ENCODE measurements around the gene ABRAXAS1. TPM values are rescaled to one million over a fixed set of nuclear protein-coding genes. Genes with fewer than 3 reads are reported as not detected.

ABRAXAS1 gene
- total RNA-seq, 4 donors from 2014 or later: 17.1 to 18.9 (median 17.7) TPM

DNA sequence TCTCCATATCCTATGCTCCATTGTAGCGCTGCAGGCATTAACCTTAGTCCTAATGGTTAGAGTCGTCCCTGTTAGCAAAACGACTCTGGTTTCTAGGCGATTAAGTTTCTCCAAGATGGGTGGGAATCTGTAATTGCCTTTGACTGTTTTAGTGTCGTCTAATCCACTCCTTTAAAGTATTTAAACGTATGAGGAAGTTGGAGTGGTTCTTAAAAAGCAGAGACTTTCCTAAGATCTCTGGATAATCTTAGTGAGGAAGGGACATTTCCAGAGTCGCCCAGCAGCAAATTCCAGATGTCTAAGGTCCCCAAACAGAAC, 28.8 kb downstream of the ABRAXAS1 start:
- no peak for TF ChIP-seq CTCF (IDR thresholded peaks at IDR 0.05; ENCODE audit: low read depth)

DNA sequence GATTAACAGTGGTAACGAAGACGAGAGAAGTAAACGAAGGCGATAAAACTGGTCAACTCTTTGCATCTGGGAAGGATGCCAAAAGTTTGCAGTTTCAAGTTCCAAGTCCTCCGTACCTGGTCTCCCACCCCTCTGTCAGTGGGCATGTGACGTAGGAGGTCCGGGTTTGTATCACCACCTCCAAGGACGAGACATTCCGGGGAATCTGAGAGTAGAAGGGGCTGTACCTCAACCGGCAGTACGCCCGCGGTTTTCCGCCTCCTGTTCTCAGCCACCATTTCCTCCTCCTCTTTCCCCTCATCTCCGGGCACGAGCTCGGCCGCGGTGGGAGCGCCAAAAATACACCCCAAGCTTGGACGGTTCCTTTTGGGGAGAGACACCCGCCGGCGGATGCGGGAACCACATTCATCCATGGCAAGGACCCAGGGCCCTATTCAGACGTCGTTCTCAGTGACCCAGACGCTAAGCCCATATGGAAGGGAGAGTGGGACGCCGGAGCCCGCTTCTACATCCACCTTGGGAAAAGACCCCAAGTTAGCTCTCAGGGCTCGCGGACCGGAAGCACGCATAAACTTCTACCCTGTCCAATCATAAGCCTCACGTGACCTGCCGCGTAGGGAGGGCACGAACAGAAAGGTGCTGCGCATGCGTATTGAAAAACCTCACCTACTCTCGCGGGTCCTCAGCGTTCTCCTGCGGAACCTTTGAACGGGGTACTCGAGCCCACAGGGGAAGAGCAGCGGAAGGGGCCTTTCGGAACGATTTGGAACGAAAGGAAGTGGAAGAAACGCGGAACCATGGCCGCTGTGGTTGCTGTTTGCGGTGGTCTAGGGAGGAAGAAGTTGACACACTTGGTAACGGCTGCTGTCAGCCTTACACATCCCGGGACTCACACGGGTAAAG, 29.4 kb downstream of the ABRAXAS1 start, which contains the start of the genes HELQ and MRPS18C:
TSS of gene HELQ (minus strand) at position 543 of the 903 bp plus-strand sequence. CDS start at position 413, 130 bp downstream.
TSS of gene MRPS18C (plus strand) at position 778 of the 903 bp plus-strand sequence. CDS start at position 798, 20 bp downstream.
- no peak for TF ChIP-seq CTCF (IDR thresholded peaks at IDR 0.05; ENCODE audit: low read depth)

- TF ChIP-seq CTCF (IDR thresholded peaks at IDR 0.05; ENCODE audit: low read depth): no peak
These were observed 30.2 kb downstream of the ABRAXAS1 start for GRCh38 chr4:83454686-83455085.

- TF ChIP-seq CTCF (IDR thresholded peaks at IDR 0.05; ENCODE audit: low read depth): no peak
These were observed 35.9 kb downstream of the ABRAXAS1 start for GRCh38 chr4:83449009-83449408.

DNA sequence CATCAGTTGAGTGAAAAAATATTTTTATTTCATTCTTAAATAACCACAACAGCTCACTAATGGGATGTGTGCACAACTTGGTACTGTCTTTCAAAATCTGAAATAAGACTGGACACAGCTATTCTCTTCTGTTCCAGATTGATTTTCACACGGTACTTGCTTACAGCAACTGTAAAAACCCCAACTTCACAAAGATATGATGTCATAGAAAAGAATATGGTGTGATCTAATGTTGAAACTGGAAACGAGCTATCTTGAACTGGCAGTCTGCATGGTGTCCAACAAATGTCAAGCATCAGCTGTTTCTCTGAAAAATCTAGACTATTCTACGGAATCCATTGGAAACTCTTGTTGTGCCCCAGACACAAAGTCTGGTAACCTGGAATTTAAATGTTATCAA, 44.0 kb downstream of the ABRAXAS1 start:
- TF ChIP-seq CTCF (IDR thresholded peaks at IDR 0.05; ENCODE audit: low read depth): no peak

GRCh38 chr4:83440148-83440814, 44.6 kb downstream of the ABRAXAS1 start:
- TF ChIP-seq CTCF (IDR thresholded peaks at IDR 0.05; ENCODE audit: low read depth): no peak

DNA sequence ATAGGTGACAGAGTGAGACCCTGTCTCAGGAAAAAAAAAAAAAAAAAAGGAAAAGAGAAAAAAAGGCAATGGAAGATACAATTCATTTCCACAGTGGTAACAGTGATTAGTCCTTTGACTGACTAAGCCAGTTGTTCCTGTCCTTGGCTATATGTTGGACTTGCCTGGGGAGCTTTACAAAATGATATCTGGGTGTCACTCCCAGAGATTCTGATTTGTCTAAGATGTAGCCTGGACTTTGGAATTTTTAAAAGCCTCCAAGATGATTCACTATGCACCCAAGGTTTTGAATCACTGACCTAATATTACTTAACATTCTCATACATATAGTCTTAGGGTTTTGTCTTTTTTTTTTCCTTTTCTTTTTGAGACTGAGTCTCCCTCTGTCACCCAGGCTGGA, 46.2 kb downstream of the ABRAXAS1 start:
- TF ChIP-seq CTCF (IDR thresholded peaks at IDR 0.05; ENCODE audit: low read depth): no peak

Data from subcutaneous adipose tissue (tissue), 4 donors.